ENCODE results near the gene CASZ1.

GRCh38 chr1:10639775-10640578 lies 156.5 kb downstream of the CASZ1 start:
- TF ChIP-seq CTCF (IDR thresholded peaks at IDR 0.05) (no peak), NR3C1 (IDR thresholded peaks at IDR 0.05) (no peak), MAX (IDR thresholded peaks at IDR 0.05) (no peak), HDAC2 (IDR thresholded peaks at IDR 0.05) (no peak), ZFP36 (IDR thresholded peaks at IDR 0.05; ENCODE audit: borderline replicate concordance, partially characterized antibody) (no peak), CBX8 (IDR thresholded peaks at IDR 0.05) (no peak), MAFK (IDR thresholded peaks at IDR 0.05; ENCODE audit: partially characterized antibody) (no peak), POLR2A (IDR thresholded peaks at IDR 0.05; ENCODE audit: low read length) (no peak), BCL3 (IDR thresholded peaks at IDR 0.05) (no peak), RAD21 (conservative IDR thresholded peaks at IDR 0.05 in 1 of 2, IDR thresholded peaks at IDR 0.05 in 1 of 2) (no peak), HOXB5 (CRISPR knock-in tag; IDR thresholded peaks at IDR 0.05) (no peak), EP300 (IDR thresholded peaks at IDR 0.05) (no peak), HMGXB4 (CRISPR knock-in tag; IDR thresholded peaks at IDR 0.05; ENCODE audit: borderline replicate concordance) (no peak), REST (IDR thresholded peaks at IDR 0.05) (no peak)
